Fibroblast of skin of abdomen (primary cell): ENCODE results near the gene CREB3L4.
A peak's percentile ranks its signal among the peaks of the same experiment; 100 is the strongest.
"Not testable (repeated sequence)": the region's sequence is repeated elsewhere in the genome, so short reads cannot be mapped to it uniquely, and the experiment has no call there.

Experiments
- DNase-seq: peaks from one replicate; pipeline ENCODE4 v3.0.0-alpha.2; 2013

The CREB3L4 gene

DNA sequence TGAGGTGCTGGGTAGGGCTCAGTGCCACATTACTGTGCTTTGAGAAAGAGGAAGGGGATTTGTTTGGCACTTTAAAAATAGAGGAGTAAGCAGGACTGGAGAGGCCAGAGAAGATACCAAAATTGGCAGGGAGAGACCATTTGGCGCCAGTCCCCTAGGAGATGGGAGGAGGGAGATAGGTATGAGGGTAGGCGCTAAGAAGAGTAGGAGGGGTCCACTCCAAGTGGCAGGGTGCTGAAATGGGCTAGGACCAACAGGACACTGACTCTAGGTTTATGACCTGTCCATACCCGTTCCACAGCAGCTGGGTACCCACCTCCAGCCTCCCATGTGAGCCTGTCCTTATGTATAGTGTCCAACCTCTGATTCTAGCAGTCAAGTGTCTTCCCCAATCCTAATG lies 8.2 kb upstream of the CREB3L4 start:
- DNase-seq: no peak

DNA sequence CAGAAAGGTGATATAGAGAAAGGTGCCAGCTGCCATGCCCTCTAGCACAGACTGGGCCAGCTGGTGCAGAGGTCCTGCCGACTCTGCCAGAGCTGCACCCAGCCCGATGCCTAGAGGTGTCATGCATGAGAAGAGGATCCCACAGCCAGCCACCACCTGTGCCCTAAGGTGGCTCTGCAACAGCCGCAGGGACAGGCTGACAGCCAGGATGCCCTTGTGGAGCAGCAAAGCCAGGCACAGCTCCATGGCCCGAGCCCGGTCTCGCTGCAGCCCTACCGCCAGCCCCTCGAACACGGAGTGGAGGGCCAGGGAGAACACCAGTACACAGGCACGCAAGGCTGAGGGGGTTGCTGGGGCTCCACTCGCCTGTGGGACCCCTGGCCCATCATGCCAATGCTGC lies 7.5 kb upstream of the CREB3L4 start:
- DNase-seq: no peak

DNA sequence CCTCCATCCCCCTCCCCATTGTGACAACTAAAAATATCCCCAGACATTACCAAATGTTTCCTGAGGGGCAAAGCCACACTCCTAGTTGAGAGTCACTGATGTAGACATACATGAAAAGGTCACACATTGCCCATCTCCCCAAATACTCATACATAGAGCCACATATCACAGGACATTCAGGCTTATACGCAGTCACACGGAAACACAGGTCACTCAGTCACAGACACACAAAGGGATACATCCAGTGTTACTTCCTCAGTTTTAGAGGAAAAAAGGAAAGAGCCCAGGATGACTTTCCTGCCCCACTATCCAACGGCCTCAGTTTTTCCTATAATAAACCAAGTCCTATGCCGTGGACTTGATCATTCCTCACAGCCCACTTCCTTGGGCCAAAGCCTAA lies 6.3 kb upstream of the CREB3L4 start:
- DNase-seq: no peak

DNA sequence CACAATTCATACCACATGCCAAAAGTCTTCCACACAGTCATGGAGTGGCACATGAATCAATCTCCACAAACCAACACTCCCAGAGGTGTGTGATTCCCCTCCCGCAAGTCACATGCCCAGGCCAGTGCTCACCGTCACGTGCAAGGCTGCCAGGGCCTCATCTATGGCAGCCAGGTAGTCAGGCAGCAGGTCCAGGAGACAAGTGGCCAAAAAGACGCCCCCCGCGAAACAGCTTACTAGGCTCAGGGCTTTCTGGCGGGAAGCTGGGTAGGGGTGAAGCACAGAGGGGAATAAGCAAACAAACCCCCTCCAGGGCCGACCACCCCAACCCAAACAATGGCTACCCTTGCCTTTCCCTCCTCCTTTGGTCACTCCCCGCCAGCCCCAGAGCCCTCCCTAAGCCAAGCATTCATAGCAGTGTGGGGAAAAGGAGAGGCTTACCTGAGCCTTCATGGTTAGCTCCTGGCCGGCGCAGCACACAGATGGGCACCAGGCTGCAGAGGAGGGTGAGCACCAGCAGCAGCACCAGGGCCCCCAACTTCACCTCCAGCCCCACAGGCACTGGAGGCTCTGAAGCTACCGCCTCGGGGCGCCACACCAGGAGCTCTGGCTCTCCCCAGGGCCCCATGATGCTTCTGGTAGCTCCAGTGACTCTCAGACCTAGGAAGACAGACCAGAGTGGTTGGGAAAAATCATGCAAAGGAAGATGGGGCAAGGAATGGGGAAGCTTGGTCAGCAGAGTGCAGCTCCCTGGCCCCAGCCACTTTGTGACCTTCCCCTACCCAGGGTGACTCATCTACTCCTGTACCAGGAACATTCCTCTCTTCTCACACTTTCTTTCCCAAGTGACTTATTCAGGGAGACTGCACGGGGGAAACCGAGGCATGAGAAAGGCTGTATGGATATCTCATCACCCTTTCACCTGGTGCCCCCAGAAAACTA lies 5.3 kb upstream of the CREB3L4 start:
- no peak for DNase-seq

DNA sequence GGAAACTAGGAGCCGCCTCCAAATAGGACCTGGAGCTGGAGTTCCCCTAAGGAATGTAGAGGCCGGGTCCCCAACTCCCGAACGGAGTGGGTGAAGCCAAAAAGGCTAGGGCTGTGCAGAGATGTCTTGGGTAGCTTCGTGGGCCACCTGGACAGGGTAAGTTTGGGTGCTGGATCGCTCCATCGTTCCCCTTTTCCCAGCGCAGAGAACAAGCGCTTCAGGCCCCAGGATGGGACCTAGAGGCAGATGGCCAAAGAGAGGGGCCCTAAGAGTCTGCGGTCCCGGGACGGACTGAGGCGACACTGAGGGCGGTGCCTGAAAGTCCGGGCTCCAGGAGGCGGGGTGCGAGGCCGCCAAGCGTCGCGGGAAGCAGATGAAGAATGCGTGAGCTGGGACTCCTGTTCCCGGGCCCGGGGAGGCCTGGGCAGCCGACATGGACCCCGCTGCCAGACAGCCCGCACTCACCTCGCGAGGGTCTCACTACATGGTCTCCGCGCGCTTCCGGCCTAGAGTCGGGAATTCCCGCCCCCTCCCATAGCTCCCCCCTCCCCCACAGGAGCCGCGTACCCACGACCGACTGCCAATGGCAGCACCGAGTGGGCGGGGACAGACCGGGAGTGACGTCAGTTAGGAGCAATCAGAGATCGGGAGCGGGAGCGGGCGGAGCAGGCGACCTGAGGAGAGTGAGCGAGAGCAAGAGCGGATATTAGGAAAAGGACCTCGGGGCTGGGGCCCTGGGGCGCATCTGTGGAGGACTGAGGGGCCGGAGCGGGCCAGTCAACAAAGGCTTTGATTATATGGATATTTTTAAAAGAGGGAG lies 4.5 kb upstream of the CREB3L4 start, which contains the start of gene SLC39A1:
Gene SLC39A1 (minus strand): TSS at position 508 of the 820 bp plus-strand sequence. CDS start 822 bp downstream, outside the sequence.
- peak; percentile 96 for DNase-seq

DNA sequence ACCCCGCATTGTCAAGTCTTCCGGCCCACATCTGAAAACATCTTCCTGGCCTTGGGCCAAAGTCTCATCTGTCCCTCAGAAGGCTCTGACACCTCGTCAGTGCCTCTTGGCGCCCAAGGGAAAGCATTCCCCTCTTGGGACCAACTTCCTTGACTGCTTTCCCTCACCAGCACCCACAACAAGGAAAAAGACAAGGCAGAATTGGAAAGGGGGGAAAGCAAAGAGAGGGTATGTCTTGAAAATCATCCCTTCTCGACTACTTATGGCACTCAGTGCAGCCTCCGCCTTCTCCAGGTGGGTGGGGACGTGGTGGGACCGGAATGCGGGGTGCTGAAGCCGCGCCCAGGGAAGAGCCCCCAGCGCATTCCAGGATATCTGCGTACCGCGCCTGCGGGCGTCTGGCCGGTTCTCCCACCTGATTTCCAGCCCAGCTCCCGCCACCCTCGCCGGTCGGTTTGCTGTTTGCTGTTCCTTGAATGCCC lies 3.8 kb upstream of the CREB3L4 start:
- DNase-seq: peak; percentile 39

DNA sequence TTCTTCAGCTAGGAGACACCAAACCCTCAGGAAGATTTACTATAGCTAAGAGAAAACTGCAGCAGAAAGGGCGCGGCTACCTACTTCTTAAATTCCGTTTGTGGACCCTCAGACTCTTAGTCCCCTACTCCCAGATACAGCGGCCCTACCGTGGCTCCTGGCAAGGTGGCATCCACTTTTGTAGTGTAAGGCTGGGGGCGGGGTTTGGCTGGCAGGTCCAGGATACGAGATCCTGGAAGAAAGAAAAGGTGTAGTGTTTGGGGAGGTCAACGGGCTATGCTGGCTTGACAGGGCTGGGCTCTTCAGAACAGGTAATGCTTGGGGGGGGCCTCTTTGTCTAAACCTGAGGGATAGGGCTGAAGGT lies 280 bp downstream of the CREB3L4 start:
- no peak for DNase-seq

DNA sequence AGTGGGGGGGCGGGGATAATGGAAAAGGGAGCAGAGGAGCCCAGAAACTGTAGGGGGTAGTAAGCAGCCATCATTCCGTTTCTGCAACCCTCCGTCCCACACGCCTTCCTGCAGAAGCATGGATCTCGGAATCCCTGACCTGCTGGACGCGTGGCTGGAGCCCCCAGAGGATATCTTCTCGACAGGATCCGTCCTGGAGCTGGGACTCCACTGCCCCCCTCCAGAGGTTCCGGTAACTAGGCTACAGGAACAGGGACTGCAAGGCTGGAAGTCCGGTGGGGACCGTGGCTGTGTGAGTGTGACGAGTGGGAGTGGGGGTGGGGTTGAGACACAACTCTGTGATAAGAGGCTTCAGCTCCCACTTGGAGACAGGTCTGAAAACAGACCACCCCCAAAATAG lies 706 bp downstream of the CREB3L4 start:
- DNase-seq: no peak

DNA sequence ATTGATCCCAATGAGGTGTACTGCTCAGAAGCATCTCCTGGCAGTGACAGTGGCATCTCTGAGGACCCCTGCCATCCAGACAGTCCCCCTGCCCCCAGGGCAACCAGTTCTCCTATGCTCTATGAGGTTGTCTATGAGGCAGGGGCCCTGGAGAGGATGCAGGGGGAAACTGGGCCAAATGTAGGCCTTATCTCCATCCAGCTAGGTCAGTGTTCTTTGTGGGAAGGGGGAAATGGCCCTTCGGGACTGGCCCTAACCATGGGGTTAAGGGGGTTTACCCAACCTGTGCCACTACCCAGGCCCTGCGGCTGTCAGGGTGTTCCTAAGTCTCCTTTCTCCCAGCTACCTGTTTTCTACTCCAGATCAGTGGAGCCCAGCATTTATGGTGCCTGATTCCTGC lies 1.3 kb downstream of the CREB3L4 start:
- DNase-seq: no peak

DNA sequence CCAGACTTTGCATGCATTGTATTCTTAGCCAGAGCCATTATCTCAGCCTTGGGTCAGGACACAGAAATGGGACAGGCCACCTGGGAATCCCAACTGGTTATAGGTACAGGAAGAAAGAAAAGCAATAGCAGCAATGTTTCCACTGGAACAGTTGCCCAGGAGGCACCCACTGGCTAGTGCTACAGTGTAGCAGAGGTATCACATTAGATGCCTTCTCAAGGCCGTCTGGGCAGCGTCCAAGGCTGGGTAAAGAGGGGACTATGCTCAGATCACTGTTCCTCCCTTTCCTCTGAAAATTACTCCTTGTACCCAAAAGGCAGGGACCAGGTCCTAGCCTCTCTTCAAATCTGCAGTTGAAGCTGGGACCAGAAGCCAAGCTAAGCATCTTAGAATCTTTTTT lies 2.6 kb downstream of the CREB3L4 start:
- DNase-seq: no peak

DNA sequence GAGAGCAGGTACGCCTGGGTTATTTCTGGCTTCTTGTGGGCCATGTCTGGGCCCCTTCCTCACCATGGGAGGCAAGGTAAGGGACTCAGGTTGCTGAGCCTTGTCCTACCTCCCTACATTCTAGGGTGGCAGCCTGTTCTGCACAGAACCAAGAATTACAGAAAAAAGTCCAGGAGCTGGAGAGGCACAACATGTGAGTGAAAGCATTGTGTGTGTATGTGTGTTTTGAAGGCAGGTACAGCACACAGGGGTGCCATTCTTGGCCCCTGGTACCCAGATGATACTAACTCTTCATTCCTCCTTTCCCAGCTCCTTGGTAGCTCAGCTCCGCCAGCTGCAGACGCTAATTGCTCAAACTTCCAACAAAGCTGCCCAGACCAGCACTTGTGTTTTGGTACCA lies 5.4 kb downstream of the CREB3L4 start:
- no peak for DNase-seq

DNA sequence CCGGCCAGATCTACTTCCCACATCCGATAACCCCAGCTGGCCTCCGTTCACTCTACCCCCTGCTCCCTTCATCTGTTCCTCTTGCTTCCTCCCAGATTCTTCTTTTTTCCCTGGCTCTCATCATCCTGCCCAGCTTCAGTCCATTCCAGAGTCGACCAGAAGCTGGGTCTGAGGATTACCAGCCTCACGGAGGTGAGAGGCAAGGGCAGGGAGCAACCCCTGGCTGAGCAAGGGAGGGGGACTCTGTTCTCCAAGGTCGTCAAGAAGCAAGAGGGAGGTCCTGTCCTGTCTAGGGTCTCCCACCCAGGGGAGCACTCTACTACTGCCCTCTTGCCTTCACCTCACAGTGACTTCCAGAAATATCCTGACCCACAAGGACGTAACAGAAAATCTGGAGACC lies 5.8 kb downstream of the CREB3L4 start:
- no peak for DNase-seq

DNA sequence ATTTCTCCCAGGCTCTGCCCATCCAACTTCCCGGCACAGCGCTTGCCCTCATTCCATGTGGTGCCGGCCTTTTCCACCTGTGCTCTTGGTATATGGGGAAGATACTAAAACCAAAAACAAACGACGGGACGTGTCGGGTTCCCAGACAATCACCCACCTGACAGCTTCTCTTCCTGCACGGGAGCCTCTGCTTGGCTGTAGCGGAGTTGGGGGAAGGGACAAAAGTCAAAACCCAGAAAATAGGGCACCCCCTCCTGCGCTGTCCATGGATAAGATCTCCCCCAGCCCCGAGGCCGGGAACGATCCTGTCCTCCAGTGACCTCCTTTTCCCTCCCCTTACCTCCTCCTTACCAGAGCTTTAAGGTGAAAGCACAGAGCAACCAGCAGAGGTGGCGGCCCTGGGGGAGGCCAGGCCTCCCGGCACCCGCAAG lies 9.1 kb downstream of the CREB3L4 start:
- no peak for DNase-seq

DNA sequence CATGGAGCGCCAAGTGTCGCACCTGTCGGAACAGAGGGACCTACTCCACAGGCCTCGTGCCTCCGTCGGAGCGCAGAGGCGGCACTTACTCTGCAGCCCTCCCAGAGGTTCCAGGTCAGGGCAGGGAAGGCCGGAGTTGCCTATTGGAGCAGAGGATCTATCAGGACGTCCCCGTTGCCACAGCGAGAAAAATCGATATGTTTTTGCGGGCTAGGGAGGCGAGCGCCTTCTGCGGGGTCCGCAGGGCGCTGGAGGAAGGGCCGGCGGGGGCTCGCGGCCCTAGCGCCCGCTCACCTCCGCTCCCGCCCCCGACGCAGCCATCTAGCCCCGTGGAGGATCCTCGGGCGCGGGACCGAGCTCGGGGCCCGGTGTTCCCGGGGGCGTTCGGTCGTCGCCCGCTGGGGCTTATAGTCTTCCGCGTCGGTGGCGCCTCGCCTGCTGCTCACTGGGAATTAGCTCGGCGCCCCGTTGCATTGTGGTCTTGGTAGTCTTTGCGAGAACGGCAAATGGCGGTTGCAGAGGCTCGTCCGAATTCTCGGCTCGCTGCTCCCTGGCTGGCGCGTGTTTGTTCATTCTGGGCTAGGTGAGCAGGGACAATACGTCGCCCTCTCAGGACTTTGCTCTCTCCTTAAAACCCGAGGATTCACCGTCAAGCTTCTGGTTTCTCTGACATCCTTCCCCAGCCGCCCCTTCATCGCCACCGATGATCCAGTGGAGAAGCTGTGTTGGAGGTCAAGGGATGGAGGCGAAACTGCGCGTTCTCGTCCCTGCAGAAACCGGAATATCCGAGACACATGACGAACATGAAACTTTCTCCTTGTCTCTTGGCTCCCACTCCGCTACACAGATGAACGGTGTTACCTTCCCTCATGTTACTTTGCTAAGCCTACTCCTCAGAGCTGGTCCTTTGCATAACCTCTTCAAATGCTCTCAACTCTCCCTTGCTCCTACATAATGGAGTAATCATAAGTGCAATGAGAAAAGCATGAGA lies 9.8 kb downstream of the CREB3L4 start, which contains the start of gene JTB:
Gene JTB (minus strand): TSS at position 425 of the 991 bp plus-strand sequence. CDS start 422 bp downstream, at position 3.
- peak; percentile 78 for DNase-seq

DNA sequence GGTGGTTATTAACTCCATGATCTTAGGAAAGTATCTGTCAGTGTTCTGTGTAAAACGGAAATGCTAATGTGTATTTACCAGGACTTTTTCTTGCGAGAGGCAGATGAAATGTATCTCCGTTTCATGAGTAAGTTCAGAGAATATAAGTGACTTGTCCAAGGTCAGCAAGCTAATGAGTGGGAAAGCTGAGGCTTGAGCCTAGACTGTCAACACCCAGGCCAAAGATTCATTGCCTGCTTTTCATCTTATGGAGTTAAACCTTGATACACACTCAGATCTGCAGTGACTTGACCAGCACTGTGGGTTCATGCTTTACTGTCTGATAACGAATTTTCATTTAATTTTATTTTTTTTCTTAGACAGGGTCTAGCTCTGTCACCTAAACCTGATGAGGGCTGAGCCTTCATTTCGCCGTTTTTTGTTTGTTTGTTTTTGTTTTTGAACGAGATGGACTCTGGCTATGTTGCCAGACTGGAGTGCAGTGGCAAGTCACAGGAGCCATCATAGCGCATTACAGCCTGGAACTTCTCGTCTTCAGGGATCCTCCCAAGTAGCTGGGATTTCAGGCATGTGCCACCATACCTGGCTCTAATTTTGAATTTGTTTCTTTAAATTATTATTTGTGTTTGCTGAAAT lies 10.7 kb downstream of the CREB3L4 start:
- no peak for DNase-seq

DNA sequence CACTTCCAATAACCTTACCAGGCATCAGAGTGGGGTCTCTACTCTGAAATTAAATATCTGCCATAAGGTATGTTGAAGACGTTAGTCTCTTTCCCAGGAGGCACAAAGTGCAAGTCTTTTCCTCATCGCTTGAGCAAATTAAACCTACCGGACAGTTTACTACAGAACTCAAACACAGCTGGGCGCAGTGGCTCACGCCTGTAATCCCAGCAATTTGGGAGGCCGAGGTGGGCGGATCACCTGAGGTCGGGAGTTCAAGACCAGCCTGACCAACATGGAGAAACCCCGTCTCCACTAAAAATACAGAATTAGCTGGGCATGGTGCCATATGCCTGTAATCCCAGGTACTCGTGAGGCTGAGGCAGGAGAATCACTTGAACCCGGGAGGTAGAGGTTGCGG lies 11.4 kb downstream of the CREB3L4 start:
- not testable (repeated sequence) for DNase-seq

DNA sequence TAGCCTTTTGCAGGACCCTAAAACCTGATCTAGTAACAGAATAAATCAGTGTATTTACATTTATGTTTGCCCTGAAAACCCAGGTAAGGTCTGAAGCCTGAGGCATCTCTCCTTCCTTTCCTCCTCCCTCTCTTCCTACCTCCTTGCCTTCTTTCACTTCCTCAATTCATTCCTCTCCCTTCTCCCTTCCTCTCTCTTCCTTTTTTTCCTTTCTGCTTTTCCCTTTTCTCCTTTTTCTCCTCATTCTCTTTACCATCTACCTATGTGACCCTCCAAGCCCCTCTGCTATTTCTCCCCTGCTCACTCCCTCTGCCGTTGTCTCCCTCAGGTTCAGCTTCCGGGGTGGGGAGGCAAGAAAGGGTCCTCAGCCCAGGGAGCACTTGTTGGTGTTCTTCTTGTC lies 14.0 kb downstream of the CREB3L4 start:
- DNase-seq: not testable (repeated sequence)

DNA sequence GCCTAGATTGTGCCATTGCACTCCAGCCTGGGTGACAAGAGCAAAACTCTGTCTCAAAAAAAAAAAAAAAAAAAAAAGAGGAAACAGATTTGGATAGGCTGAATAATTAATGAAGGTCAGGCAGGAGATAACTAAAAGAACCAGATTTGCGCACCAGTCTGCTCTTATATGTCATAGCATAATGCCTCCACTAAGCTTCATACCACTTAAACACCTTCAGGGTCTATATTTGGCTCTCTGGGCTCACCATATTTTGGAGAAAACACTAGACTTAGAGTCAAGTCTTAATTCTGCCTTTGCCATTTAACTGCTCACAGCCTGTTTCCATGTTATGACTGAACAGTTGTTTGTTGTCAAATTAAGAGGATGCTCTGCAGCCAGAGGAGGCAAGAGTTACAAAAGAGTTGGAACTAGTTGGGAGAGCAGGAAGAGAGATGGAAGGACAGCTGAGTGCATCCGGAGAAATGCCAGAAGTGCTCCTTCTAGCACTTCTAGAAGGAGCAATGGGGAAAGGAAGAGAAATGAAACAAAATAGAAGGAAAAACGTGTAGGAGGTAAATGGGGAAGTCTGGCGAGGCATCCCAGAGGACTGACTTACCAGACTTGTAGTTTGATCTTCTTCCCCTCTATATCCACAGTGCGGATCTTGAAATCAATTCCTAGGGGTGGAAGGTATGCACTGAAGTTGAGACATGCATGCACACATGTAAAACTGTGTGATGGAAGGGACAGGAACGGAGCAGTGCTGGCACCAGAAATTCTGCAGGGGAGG lies 16.6 kb downstream of the CREB3L4 start:
- no peak for DNase-seq

DNA sequence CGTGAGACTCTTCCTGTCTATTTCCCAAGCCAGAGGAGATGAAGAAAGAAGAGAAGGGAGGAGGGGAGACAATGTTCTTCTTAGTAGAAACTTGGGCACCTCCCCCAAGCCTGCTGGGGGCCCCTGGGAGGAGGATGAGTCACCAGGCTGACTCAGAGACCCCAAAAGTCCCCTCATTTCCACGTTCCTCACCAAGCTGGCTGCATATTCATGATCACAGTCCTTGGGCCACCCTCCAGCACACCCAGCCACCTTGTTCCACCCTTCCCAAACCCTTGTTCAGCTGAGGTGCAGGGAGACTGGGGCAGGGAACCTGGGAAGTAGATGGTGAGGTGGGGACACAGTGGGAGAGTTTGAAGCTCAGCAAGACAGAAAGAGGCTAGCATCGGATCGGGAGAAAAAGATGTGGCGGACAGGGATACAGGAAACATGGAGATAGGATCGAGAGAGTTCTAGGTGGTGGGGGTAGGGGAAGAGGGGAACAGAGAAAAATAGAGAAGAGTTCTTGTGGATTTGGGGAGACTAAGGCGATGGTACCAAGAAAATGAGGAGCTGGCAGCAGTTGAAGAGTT lies 17.7 kb downstream of the CREB3L4 start:
- peak; percentile 86 for DNase-seq
